K562 (cell line): ENCODE measurements around the gene COL5A3. TPM values are rescaled to one million over a fixed set of nuclear protein-coding genes. Genes with fewer than 3 reads are reported as not detected.

Experiments
- ATAC-seq: fragments of 200-7000 bp; cut with Tn5 transposase; 3 replicates; pipeline ENCODE4 v1.9.1; 2020; ENCODE audit warnings: moderate library complexity
- BruUV-seq: library from RNA; stranded (reverse); fragments of 400-500 nt; replicated peaks from 2 replicates; lab custom pipeline; 2021; lab: Mats Ljungman, UMichigan
- CTCF ChIA-PET: fragments of 300-600 bp; formaldehyde crosslinking; extraction: SDS; loops from one replicate; lab custom pipeline; 2021; ENCODE audit warnings: low intra/inter-chr PET ratio; lab: Yijun Ruan, JAX
- POLR2A ChIA-PET: fragments of 300-600, 350-650 bp; sonication (Branson Sonifier 250); formaldehyde crosslinking; extraction: SDS; loops from one replicate; lab custom pipeline; 2021; ENCODE audit warnings: antibody characterized with exemption, inconsistent platforms; lab: Yijun Ruan, JAX
- DNase-seq, 4 experiments: peaks; one replicate each; pipeline versions ENCODE4 v3.0.0 to v3.0.0-alpha.2; 2011 to 2018; ENCODE audit warnings: low spot score in 3 of 4, mixed read lengths in 3 of 4; ENCODE audit errors: extremely low read depth in 1 of 4
- FAIRE-seq: peaks from 2 replicates; lab custom pipeline; 2011; peaks lifted over from hg19 to GRCh38; lab: Jason Lieb, UNC
- H2AFZ ChIP-seq: 2 replicates; pipeline ENCODE4 v1.6.0; 2011; ENCODE audit warnings: low read depth, low read length, control low read depth, inconsistent platforms
- H3K27ac ChIP-seq: fragments of 200-600 bp; 3 replicates; pipeline ENCODE4 v1.8.0; 2011; ENCODE audit warnings: low read depth, mild to moderate bottlenecking, control low read depth, inconsistent platforms, low read length, moderate library complexity, mixed read lengths; ENCODE audit errors: extremely low read depth
- H3K27me3 ChIP-seq, 2 experiments: fragments of 300-600 bp in 1 of 2; 2 replicates in 1 of 2; 3 replicates in 1 of 2; pipeline versions ENCODE4 v1.6.0 to v1.8.0; 2011; ENCODE audit warnings: inconsistent platforms in 2 of 2, low read length in 2 of 2, mild to moderate bottlenecking in 1 of 2, mixed read lengths in 1 of 2, moderate library complexity in 1 of 2; ENCODE audit not compliant: control insufficient read depth in 2 of 2, insufficient read depth in 2 of 2
- H3K36me3 ChIP-seq: fragments of 300-600 bp; 3 replicates; pipeline ENCODE4 v1.8.0; 2011; ENCODE audit warnings: mild to moderate bottlenecking, low read length, inconsistent platforms; ENCODE audit not compliant: control insufficient read depth, insufficient read depth
- H3K4me1 ChIP-seq, 2 experiments: fragments of 200-600 bp in 1 of 2; replicated peaks in 1 of 2; 2 replicates in 1 of 2; 3 replicates in 1 of 2; pipeline versions ENCODE4 v1.5.1 to v1.8.0; 2011; ENCODE audit warnings: inconsistent platforms in 2 of 2, low read length in 2 of 2, mild to moderate bottlenecking in 1 of 2, mixed read lengths in 1 of 2, moderate library complexity in 1 of 2; ENCODE audit not compliant: control insufficient read depth in 2 of 2, insufficient read depth in 2 of 2
- H3K4me2 ChIP-seq: 2 replicates; pipeline ENCODE4 v1.6.1; 2011; ENCODE audit warnings: low read length, control low read depth, inconsistent platforms, mixed read lengths; ENCODE audit not compliant: insufficient read depth
- H3K4me3 ChIP-seq: fragments of 200-600 bp; sonication (generic), shearing (Covaris generic); 2 replicates; pipeline ENCODE4 v1.5.1; 2016; ENCODE audit warnings: control low read depth, inconsistent platforms
- H3K79me2 ChIP-seq: fragments of 200-600 bp; 3 replicates; pipeline ENCODE4 v1.8.0; 2011; ENCODE audit warnings: low read length, inconsistent platforms; ENCODE audit not compliant: control insufficient read depth, insufficient read depth
- H3K9ac ChIP-seq, 2 experiments: 2 replicates each; pipeline versions ENCODE4 v1.6.0 to v1.6.1; 2011; ENCODE audit warnings: low read depth in 2 of 2, low read length in 2 of 2, control low read depth in 1 of 2, inconsistent platforms in 1 of 2, mild to moderate bottlenecking in 1 of 2, mixed read lengths in 1 of 2; ENCODE audit not compliant: insufficient read depth in 1 of 2
- H3K9me1 ChIP-seq: one replicate; pipeline ENCODE4 v1.6.0; 2011; ENCODE audit warnings: inconsistent platforms, mild to moderate bottlenecking, low read length, moderate library complexity; ENCODE audit not compliant: control insufficient read depth, insufficient read depth
- H3K9me3 ChIP-seq: replicated peaks from 2 replicates; pipeline ENCODE4 v1.5.1; 2011; ENCODE audit warnings: low read depth, low read length, inconsistent platforms; ENCODE audit not compliant: control insufficient read depth, insufficient read depth
- H4K20me1 ChIP-seq: replicated peaks from 2 replicates; pipeline ENCODE4 v1.6.1; 2011; ENCODE audit warnings: low read length, inconsistent platforms, mixed read lengths; ENCODE audit not compliant: control insufficient read depth, insufficient read depth
- CSDE1 ChIP-seq, 2 experiments: fragments of 450-650 bp; IDR thresholded peaks; 2 replicates each; pipeline ENCODE4 v1.6.1; 2016; ENCODE audit warnings: mild to moderate bottlenecking in 1 of 2
- DPF2 ChIP-seq: fragments of 450-650 bp; IDR thresholded peaks from 2 replicates; pipeline ENCODE4 v1.6.1; 2016
- E2F6 ChIP-seq, 2 experiments: IDR thresholded peaks; 2 replicates each; pipeline ENCODE4 v1.6.1; 2011; ENCODE audit warnings: borderline replicate concordance in 1 of 2, control low read depth in 1 of 2, low read depth in 1 of 2, low read length in 1 of 2, mild to moderate bottlenecking in 1 of 2, mixed read lengths in 1 of 2, moderate library complexity in 1 of 2; ENCODE audit not compliant: insufficient read depth in 1 of 2, insufficient read length in 1 of 2, poor library complexity in 1 of 2, severe bottlenecking in 1 of 2; ENCODE audit errors: extremely low read depth in 1 of 2
- ETV1 ChIP-seq: fragments of 450-650 bp; conservative IDR thresholded peaks from 2 replicates; pipeline ENCODE4 v1.6.1; 2016; ENCODE audit warnings: missing genetic modification characterization, control low read depth, low read depth, missing compliant biosample characterization
- FOXM1 ChIP-seq, 2 experiments: fragments of 450-650 bp in 1 of 2; sonication (generic) in 1 of 2; formaldehyde crosslinking in 1 of 2; IDR thresholded peaks; 2 replicates each; pipeline versions ENCODE4 v1.6.1 to v1.9.0; 2017 to 2022; ENCODE audit warnings: low read depth in 2 of 2, mild to moderate bottlenecking in 2 of 2, missing genetic modification reagents in 1 of 2, moderate library complexity in 1 of 2
- HDAC1 ChIP-seq, 2 experiments: fragments of 450-650 bp; IDR thresholded peaks; 2 replicates each; pipeline ENCODE4 v1.6.1; 2016 to 2017; ENCODE audit warnings: inconsistent platforms in 1 of 2, mild to moderate bottlenecking in 1 of 2, moderate library complexity in 1 of 2
- HDGF ChIP-seq: fragments of 450-650 bp; IDR thresholded peaks from 2 replicates; pipeline ENCODE4 v1.6.1; 2016
- HES1 ChIP-seq: fragments of 450-650 bp; IDR thresholded peaks from 2 replicates; pipeline ENCODE4 v1.6.1; 2016; ENCODE audit warnings: low read depth, mild to moderate bottlenecking, moderate library complexity
- HNRNPH1 ChIP-seq: fragments of 200-400 bp; formaldehyde crosslinking; optimal IDR thresholded peaks from 2 replicates; pipeline ENCODE3; 2017; ENCODE audit warnings: low read depth, mild to moderate bottlenecking, low read length, moderate library complexity
- MXD1 ChIP-seq: fragments of 250-450 bp; sonication (Bioruptor Pico); IDR thresholded peaks from 2 replicates; pipeline ENCODE4 v1.8.0; 2021; ENCODE audit warnings: borderline replicate concordance, mild to moderate bottlenecking, moderate library complexity; ENCODE audit not compliant: poor library complexity, severe bottlenecking
- NCOR1 ChIP-seq: fragments of 450-650 bp; IDR thresholded peaks from 2 replicates; pipeline ENCODE4 v1.6.1; 2016; ENCODE audit warnings: mild to moderate bottlenecking, moderate library complexity
- PYGO2 ChIP-seq: fragments of 450-650 bp; IDR thresholded peaks from 2 replicates; pipeline ENCODE4 v1.6.1; 2016; ENCODE audit warnings: mild to moderate bottlenecking, missing genetic modification characterization, moderate library complexity, missing compliant biosample characterization
- RCOR1 ChIP-seq, 2 experiments: IDR thresholded peaks; 2 replicates each; pipeline ENCODE4 v1.6.1; 2012; ENCODE audit warnings: low read depth in 2 of 2, low read length in 2 of 2, borderline replicate concordance in 1 of 2, improper control_type of control experiment in 1 of 2
- RNF2 ChIP-seq: sonication (generic); IDR thresholded peaks from 2 replicates; pipeline ENCODE4 v1.6.1; 2016
- SMARCE1 ChIP-seq: fragments of 450-650 bp; IDR thresholded peaks from 2 replicates; pipeline ENCODE4 v1.7.1; 2016; ENCODE audit warnings: mild to moderate bottlenecking
- ZKSCAN1 ChIP-seq: fragments of 150-350 bp; IDR thresholded peaks from 2 replicates; pipeline ENCODE4 v1.6.1; 2016; ENCODE audit warnings: low read depth, low read length
- ZMIZ1 ChIP-seq, 2 experiments: fragments of 150-350 bp in 1 of 2; IDR thresholded peaks; 2 replicates each; pipeline ENCODE4 v1.6.1; 2012 to 2016; ENCODE audit warnings: low read depth in 2 of 2, low read length in 2 of 2, mild to moderate bottlenecking in 1 of 2, moderate library complexity in 1 of 2
- WGBS: fragments of 100-300 bp; shearing (Covaris generic); methylation state at CpG from one replicate; pipeline ENCODE4 v1.1.6; 2016; ENCODE audit warnings: low coverage, mixed read lengths; ENCODE audit not compliant: insufficient coverage; ENCODE audit errors: missing lambda C conversion rate; 5-methylcytosine and 5-hydroxymethylcytosine counted together
- in situ Hi-C: fragments of 300-500 bp; cut with MboI; formaldehyde crosslinking; loops from 4 replicates; pipeline ENCODE4 v1.15.0; 2018; ENCODE audit warnings: inconsistent platforms, mixed read lengths
- intact Hi-C: fragments of 100-400 bp; cut with micrococcal nuclease; formaldehyde crosslinking; loops from 2 replicates; pipeline ENCODE4 v1.14.2; 2022
- polyA plus RNA-seq, 8 experiments: library from polyadenylated mRNA; depleted of rRNA in 4 of 8; stranded (reverse) in 5 of 8; unstranded in 3 of 8; fragments of >200 nt; fragmentation: Nextera tagmentation in 2 of 8; fragmentation: Illumina TruSeq in 1 of 8; extraction: Ambion mirVana in 2 of 8; extraction: Trizol in 1 of 8; gene quantifications; 2 replicates each; pipeline versions ENCODE4 v1.2.1 to v1.2.3, GENCODE V29; 2011 to 2014; ENCODE audit warnings: inconsistent platforms in 1 of 8, missing spikeins in 1 of 8
- total RNA-seq, 7 experiments: library from RNA; depleted of rRNA in 6 of 7; stranded (reverse); fragments of >200 nt in 6 of 7; fragmentation: Illumina TruSeq in 2 of 7; extraction: Trizol in 2 of 7; gene quantifications; 2 replicates each; pipeline versions ENCODE4 v1.2.1 to v1.2.3, GENCODE V29; 2011 to 2021; ENCODE audit warnings: low replicate concordance in 1 of 7

COL5A3 gene
- total and polyA plus RNA-seq, 9 of the 15 experiments (the other 6 are each of a cell fraction or from before 2014, with no cell fraction given) = 0.01 to 0.02 TPM; not detected in 7

GRCh38 chr19:9947441-9947840 is 62.9 kb downstream of the COL5A3 start:
- Histone ChIP-seq H3K9me3 (no peaks in the 10 kb centered on the region), H3K27ac (no peak overlapping the region), H3K36me3 (no peaks in the 10 kb centered on the region), H3K79me2 (no peaks in the 10 kb centered on the region), H2AFZ (no peak overlapping the region), H4K20me1 (no peaks in the 10 kb centered on the region), H3K4me1 (peaks cover 15 to 18% of the 10 kb centered on the region in 2 experiments; a peak in 4 of 5 replicates), H3K4me3 (no peak overlapping the region), H3K27me3 (no peaks in the 10 kb centered on the region), H3K9ac (peak overlapping the region in 1 of 2 experiments; percentile 78; a peak in 1 of 4 replicates), H3K4me2 (peak overlapping the region; percentile 52; the same call in 1 of the 2 replicates), H3K9me1 (no peaks in the 10 kb centered on the region)
- no TSS peak for BruUV-seq
- FAIRE-seq = peak; percentile 80
- intact Hi-C loops = no loop called here
- 0% methylated on average over 4 of the region's 4 CpGs for WGBS
- ATAC-seq = peak; percentile 77
- DNase-seq = peak in 2 of 4 experiments; percentile 59 to 70
- in situ Hi-C loops = no loop called here
- ChIA-PET POLR2A (interaction anchor here (0.6 kb wide), 1 partner anchor 680 kb away, joined by 3 read pairs; no protein-coding TSS in a partner anchor), CTCF (no interaction called here)
- TF ChIP-seq HNRNPH1 = no peak
- TF ChIP-seq RCOR1 (IDR thresholded peaks at IDR 0.05; ENCODE audit: borderline replicate concordance in 1 of 2, low read depth in 2 of 2, low read length in 2 of 2) = peak in 1 of 2 experiments; percentile 12; a peak in 1 of 4 replicates
- no peak for TF ChIP-seq SMARCE1
- no peak for TF ChIP-seq FOXM1 (IDR thresholded peaks at IDR 0.05; ENCODE audit: low read depth)
- no peak for TF ChIP-seq FOXM1 (CRISPR knock-in tag; IDR thresholded peaks at IDR 0.05; ENCODE audit: low read depth)
- TF ChIP-seq PYGO2 (tag) = no peak
- no peak for TF ChIP-seq ETV1 (tag)
- TF ChIP-seq RNF2 = no peak
- TF ChIP-seq ZKSCAN1 = no peak
- TF ChIP-seq CSDE1 (IDR thresholded peaks at IDR 0.05) = no peak
- TF ChIP-seq MXD1 (CRISPR knock-in tag) = no peak
- TF ChIP-seq E2F6 (IDR thresholded peaks at IDR 0.05; ENCODE audit: borderline replicate concordance in 1 of 2, extremely low read depth in 1 of 2, insufficient read depth in 1 of 2, insufficient read length in 1 of 2, low read depth in 1 of 2, low read length in 1 of 2, poor library complexity in 1 of 2, severe bottlenecking in 1 of 2) = peak in 1 of 2 experiments; percentile 34
- TF ChIP-seq HES1 = no peak
- no peak for TF ChIP-seq ZMIZ1 (IDR thresholded peaks at IDR 0.05; ENCODE audit: low read depth in 2 of 2, low read length in 2 of 2)
- TF ChIP-seq HDGF = no peak
- TF ChIP-seq NCOR1 = peak; percentile 69
- 0 out of 2 replicates have a peak, but pooled peaks have one; percentile 6 for TF ChIP-seq DPF2
- TF ChIP-seq HDAC1 (IDR thresholded peaks at IDR 0.05) = no peak
